WERI-Rb-1 (cell line): ENCODE measurements around the gene YBEY.

Experiments used
- DNase-seq: peaks from one replicate; pipeline ENCODE4 v3.0.0-alpha.2; 2020
- H3K27ac ChIP-seq: fragments of 250-450 bp; sonication (Bioruptor Pico); 2 replicates; pipeline ENCODE4 v1.5.1; 2020; ENCODE audit warnings: mild to moderate bottlenecking, moderate library complexity
- H3K27me3 ChIP-seq: fragments of 250-450 bp; sonication (Bioruptor Pico); 2 replicates; pipeline ENCODE4 v1.5.1; 2021; ENCODE audit warnings: mild to moderate bottlenecking, low read depth, moderate library complexity; ENCODE audit not compliant: insufficient read depth, severe bottlenecking
- H3K36me3 ChIP-seq: fragments of 250-450 bp; sonication (Bioruptor Pico); 2 replicates; pipeline ENCODE4 v1.5.1; 2020; ENCODE audit warnings: mild to moderate bottlenecking, moderate library complexity
- H3K4me3 ChIP-seq: 2 replicates; pipeline ENCODE4 v1.5.1; 2011; ENCODE audit warnings: low read depth, mild to moderate bottlenecking, control low read depth, low read length
- H3K9me3 ChIP-seq: fragments of 250-450 bp; sonication (Bioruptor Pico); 2 replicates; pipeline ENCODE4 v1.5.1; 2021; ENCODE audit warnings: mild to moderate bottlenecking, moderate library complexity; ENCODE audit not compliant: severe bottlenecking
- TF ChIP-seq, protein P1 (sequence below): IDR thresholded peaks from 2 replicates; pipeline ENCODE4 v1.5.1; 2011; ENCODE audit warnings: low read depth, mild to moderate bottlenecking, control low read depth, inconsistent platforms, low read length

YBEY gene

DNA sequence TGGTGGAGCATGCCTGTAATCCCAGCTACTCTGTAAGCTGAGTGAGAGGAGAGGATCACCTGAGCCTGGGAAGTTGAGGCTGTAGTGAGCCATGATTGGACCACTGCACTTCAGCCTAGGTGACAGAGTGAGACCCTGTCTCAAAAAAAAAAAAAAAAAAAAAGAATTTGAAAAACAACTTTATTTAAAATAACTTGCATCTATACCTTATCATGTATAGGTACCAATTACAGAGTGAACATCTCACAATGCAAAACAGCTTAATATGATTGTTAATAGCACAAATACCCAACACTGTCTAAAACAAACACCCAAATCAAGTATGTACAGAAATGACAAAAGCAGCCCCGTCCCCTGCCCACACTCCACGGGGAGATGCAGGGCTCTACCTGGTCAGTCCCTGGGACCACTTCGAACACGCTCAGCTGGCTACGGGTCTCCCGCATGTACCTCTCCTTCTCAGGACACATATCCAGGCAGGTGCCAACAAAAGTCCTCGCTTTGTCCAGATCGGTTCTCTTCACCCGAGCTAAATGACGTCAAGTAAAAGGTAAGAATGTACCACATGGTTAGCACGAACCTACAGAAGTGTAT lies 11.2 kb upstream of the YBEY start:
- Histone ChIP-seq H3K9me3 (no peaks in the 10 kb centered on the region), H3K4me3 (no peak overlapping the region), H3K36me3 (peaks cover 98% of the 10 kb centered on the region), H3K27ac (no peak overlapping the region), H3K27me3 (no peaks in the 10 kb centered on the region)
- DNase-seq: no peak
- TF ChIP-seq, protein P1, sequence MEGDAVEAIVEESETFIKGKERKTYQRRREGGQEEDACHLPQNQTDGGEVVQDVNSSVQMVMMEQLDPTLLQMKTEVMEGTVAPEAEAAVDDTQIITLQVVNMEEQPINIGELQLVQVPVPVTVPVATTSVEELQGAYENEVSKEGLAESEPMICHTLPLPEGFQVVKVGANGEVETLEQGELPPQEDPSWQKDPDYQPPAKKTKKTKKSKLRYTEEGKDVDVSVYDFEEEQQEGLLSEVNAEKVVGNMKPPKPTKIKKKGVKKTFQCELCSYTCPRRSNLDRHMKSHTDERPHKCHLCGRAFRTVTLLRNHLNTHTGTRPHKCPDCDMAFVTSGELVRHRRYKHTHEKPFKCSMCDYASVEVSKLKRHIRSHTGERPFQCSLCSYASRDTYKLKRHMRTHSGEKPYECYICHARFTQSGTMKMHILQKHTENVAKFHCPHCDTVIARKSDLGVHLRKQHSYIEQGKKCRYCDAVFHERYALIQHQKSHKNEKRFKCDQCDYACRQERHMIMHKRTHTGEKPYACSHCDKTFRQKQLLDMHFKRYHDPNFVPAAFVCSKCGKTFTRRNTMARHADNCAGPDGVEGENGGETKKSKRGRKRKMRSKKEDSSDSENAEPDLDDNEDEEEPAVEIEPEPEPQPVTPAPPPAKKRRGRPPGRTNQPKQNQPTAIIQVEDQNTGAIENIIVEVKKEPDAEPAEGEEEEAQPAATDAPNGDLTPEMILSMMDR: no peak

- H3K4me3 ChIP-seq: no peak overlapping the region
- no peak overlapping the region for H3K27ac ChIP-seq
- peaks cover 68% of the 10 kb centered on the region for H3K36me3 ChIP-seq
- no peak for DNase-seq
- TF ChIP-seq, protein P1: no peak
- H3K27me3 ChIP-seq: no peaks in the 10 kb centered on the region
- H3K9me3 ChIP-seq: peaks cover 2% of the 10 kb centered on the region
These were observed 2.0 kb upstream of the YBEY start for GRCh38 chr21:46284077-46284644.

DNA sequence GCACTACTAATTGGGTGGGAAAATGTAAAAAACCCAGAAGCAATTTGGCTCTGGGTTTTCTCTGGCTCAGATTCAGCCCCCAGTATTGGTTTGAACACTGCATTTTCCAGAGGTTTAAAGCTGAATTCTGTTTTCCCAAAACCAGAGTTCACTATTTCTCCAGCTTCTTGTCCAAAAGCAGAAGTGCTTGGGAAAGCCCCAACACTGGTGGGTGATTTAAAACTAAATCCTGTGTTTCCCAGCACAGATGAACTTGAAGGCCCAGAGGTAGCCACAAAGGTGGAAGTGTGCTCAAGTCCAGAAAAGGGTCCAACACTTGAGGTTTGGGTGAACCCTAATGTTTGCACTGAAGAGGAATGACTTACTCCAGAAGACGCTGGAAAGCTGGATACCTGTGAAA lies 1.4 kb upstream of the YBEY start:
- DNase-seq: no peak
- H3K27me3 ChIP-seq: no peaks in the 10 kb centered on the region
- H3K4me3 ChIP-seq: peak overlapping the region; percentile 96
- peaks cover 2% of the 10 kb centered on the region for H3K9me3 ChIP-seq
- H3K36me3 ChIP-seq: peaks cover 62% of the 10 kb centered on the region
- TF ChIP-seq, protein P1: no peak
- peak overlapping the region; percentile 95; the same call in 1 of the 2 replicates for H3K27ac ChIP-seq

DNA sequence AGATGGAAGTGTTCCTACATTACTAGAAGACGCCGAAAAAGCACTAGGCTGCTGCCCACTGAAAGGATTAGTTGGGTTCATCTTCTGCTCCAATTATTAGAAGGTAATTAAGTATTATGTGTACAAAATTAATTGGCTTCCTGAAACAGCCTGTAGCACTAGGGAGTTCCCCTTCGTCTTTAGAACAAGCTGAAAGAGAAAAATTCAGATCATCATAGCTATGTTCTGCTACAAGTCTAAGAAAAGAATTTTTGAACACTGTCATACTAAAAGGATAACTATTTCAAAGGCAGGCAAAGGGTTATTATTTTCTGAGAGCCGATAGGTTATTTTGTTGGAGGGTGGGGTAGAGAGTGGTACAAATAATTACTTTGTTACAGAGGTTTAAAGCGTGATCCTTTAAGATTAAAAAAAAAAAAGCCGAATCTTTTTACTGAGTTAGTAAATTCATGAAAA lies 908 bp upstream of the YBEY start, which contains the start of gene MCM3AP:
Gene MCM3AP, minus strand, starts transcription at position 406 of the 456 bp plus-strand sequence. Its CDS starts 325 bp downstream, at position 81.
- Histone ChIP-seq H3K27ac (peak within 1 kb of the TSS; percentile 95), H3K4me3 (peak within 1 kb of the TSS; percentile 96), H3K27me3 (no peaks in the 10 kb centered on the region), H3K36me3 (peaks cover 58% of the 10 kb centered on the region), H3K9me3 (peaks cover 2% of the 10 kb centered on the region)
- TF ChIP-seq, protein P1: no peak
- no peak for DNase-seq

- no peaks in the 10 kb centered on the region for H3K27me3 ChIP-seq
- peak overlapping the region; percentile 95 for H3K27ac ChIP-seq
- peaks cover 2% of the 10 kb centered on the region for H3K9me3 ChIP-seq
- DNase-seq: no peak
- H3K36me3 ChIP-seq: peaks cover 54% of the 10 kb centered on the region
- TF ChIP-seq, protein P1: no peak
- peak overlapping the region; percentile 96 for H3K4me3 ChIP-seq
These were observed 483 bp downstream of the YBEY start for GRCh38 chr21:46286648-46287002.

- peaks cover 2% of the 10 kb centered on the region for H3K9me3 ChIP-seq
- peaks cover 51% of the 10 kb centered on the region for H3K36me3 ChIP-seq
- DNase-seq: no peak
- H3K27me3 ChIP-seq: no peaks in the 10 kb centered on the region
- peak overlapping the region; percentile 96 for H3K4me3 ChIP-seq
- TF ChIP-seq, protein P1: no peak
- H3K27ac ChIP-seq: peak overlapping the region; percentile 95
These were observed 1.4 kb downstream of the YBEY start for GRCh38 chr21:46287541-46287940.
